Renal cortical epithelial cell (primary cell): ENCODE data around the gene EPN1. TPM values are rescaled to one million over a fixed set of nuclear protein-coding genes. Genes with fewer than 3 reads are reported as not detected.

ENCODE experiments used
- DNase-seq: peaks from one replicate; pipeline ENCODE4 v3.0.0-alpha.2; 2011; ENCODE audit warnings: low read depth
- total RNA-seq: library from RNA; depleted of rRNA; stranded (reverse); fragments of >200 nt; gene quantifications from 2 replicates; pipeline ENCODE4 v1.2.3, GENCODE V29; 2014

Gene EPN1
- total RNA-seq, 1 donor from 2014 or later, result 248 TPM

GRCh38 chr19:55660991-55661390, 14.0 kb upstream of the EPN1 start:
- DNase-seq, result no peak

- DNase-seq, result no peak
These were observed 13.2 kb upstream of the EPN1 start for GRCh38 chr19:55661826-55662225.

DNA sequence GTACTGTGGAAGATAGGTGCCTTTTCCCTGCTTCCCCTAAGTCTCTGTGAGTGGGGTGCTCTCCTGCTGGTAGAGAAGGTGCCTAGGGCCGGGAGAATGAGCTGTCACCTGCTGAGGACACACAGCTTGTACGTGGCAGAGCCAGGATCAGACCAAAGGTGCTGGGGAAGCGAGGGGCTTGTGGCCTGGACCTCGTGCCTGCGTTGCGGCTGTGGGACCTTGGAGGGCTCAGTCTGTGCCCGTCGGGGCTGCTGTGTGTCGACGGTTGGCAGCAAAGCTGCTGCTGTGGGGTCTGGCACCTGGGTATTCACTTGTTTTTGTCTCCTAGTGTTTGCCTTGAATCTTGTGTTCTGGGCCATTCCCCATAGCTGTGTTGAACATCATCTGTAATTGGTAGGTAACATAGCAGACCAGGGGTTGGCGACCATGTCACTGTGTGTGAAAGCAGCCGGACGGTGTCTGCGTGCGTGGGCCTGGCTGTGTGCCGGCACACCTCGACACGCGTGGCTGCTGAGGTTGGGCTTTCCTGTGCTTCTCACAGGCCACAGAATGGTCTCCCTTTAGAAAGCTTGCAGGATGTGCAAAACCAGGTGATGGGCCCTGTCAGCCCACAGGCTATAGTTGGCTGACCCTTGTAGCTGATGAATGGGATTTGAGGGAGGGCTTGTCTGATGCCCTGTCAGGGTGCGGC, 11.0 kb upstream of the EPN1 start:
- no peak for DNase-seq

DNA sequence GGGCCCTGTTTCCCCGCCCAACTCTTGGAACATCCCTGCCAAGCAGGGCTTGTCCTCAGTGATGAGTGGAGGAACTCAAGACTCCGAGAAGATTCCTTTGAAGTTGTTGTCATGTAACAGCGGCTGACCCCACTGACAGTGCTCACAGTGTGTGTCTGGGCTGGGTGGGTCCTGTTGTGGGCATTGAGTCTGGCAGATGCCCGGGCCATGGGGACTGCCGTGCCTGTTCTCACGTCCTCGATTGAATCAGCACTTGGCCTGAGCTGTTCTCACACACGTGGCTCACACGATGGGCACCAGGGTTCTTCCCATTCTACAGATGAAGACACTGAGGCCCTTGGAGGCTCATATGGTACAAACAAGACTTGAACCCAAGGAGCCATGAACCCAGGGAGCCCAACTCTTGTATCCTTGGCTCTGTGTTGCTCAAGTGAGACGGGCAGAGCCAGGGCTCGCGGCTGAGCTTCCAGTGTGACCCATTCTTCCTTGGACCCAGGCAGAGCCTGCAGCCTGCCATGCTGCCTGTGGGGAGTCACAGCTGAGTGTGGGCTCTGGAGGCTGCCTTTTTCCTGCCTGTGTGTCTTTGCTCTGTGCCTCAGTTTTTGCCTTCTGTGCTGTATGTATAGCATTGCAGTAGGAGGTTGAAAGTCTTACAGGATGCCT, 8.6 kb upstream of the EPN1 start:
- no peak for DNase-seq

GRCh38 chr19:55667006-55667381, 8.0 kb upstream of the EPN1 start:
- DNase-seq, result no peak

DNA sequence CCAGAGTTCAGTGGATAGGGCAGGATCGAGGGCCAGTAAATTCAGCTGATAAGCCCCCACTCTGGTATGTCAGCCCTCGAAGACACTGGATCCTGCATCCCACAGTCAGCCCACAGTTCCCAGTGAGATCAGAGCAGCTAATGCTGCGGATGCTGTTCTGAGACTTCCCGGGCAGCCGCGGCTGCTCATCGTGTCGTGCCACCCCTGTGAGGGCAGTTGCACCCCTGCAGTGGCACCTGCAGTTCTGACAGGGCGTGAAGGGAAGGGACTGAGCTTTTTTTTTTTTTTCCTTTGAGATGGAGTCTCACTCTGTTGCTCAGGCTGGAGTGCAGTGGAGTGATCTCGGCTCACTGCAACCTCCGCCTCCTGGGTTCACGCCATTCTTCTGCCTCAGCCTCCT, 7.5 kb upstream of the EPN1 start:
- DNase-seq, result no peak

- no peak for DNase-seq
These were observed 7.1 kb upstream of the EPN1 start for GRCh38 chr19:55667958-55668357.

DNA sequence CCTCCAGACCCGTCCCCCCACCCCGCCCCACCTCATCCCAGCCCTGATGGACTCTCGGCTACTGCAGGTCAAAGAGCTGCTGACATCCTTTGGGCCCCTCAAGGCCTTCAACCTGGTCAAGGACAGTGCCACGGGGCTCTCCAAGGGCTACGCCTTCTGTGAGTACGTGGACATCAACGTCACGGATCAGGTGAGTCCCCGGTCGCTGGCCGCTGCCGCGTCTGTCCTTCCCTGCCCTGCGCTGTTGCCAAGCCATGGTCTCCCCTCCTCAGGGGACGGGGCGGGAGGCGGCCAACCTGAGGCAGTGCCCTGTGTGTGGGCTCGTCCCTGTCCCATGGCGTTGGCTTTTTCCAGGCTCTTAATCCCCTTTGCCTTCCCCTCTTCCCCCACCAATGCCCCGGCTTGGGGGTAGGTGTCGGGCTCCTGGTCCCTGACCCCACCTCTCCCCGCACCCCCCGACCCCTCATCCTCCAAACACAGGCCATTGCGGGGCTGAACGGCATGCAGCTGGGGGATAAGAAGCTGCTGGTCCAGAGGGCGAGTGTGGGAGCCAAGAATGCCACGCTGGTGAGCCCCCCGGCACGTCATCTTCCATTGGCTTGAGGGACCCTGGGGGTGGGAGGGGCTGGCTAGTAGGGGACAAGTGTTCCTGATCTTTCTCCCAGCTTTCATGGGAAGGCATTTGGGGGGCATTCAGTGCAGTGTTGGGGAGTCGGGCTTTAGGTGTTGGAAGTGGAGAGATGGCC, 6.2 kb upstream of the EPN1 start:
- DNase-seq, result no peak

DNA sequence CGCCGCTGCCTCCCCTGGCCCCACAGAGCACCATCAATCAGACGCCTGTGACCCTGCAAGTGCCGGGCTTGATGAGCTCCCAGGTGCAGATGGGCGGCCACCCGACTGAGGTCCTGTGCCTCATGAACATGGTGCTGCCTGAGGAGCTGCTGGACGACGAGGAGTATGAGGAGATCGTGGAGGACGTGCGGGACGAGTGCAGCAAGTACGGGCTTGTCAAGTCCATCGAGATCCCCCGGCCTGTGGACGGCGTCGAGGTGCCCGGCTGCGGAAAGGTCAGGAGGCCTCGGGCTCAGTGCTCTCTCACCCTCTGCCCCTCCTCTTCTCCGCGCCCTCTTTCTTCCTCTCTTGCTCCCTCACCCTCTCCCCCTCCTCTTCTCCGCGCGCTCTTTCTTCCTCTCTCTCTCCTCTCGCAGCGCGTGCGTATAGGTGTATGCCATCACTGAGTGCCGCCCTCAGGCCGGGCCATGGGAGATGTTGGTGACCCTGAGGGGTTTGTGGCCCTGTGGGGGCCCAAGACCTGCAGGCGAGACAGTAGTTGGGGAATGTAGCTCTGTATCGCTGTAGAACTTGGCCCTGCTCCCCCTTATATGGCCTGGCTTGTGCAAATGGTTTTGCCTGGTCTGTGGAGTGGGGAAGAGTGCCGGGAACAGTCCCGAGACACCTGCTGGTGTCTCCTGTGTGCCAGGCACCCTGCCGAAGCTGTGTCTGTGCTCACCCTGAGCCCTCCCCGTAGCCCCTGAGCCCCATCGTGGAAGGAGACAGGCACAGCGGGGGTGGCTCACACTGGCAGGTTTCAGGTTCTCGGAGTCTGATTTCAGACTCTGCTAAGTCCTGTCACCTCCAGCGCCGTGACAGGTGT, 5.4 kb upstream of the EPN1 start:
- DNase-seq, result no peak

GRCh38 chr19:55670280-55671053, 4.6 kb upstream of the EPN1 start:
- no peak for DNase-seq

DNA sequence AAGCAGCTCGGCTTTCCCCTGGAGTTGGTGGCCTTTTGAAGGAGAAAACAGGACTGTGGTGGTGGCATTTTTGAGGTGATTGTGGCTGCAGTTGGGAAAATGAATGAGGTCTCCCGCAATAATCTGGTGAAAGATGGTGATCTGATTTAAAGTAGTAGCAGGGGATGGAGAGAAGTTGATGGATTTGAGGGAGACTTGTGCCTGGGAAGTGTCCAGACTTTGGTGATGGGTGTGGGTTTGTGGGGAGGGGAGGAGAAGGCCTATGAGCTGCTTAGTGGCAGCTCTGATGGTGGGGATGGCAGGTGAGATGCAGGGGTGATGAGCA, 4.0 kb upstream of the EPN1 start:
- DNase-seq, result no peak

GRCh38 chr19:55672418-55672817, 2.6 kb upstream of the EPN1 start:
- no peak for DNase-seq

DNA sequence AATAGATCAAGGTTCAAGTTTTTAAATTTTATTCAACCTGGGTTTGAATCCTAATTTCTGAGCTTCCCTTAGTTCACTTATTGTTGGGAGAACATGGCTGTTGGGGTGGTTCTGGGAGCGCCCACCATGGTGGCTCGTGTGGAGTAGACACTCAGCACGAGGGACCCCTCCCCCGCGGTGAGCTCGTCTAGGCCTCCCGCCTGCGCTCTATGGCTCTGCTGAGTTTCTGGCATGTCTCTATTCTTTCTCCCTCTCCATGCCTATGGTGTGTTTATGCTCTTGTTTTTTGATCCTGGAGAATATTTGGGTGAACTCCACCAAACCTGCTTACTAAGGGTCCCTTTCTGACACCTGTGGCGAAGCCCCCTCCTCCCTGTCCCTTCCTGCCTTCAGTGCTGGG, 1.6 kb upstream of the EPN1 start:
- no peak for DNase-seq

DNA sequence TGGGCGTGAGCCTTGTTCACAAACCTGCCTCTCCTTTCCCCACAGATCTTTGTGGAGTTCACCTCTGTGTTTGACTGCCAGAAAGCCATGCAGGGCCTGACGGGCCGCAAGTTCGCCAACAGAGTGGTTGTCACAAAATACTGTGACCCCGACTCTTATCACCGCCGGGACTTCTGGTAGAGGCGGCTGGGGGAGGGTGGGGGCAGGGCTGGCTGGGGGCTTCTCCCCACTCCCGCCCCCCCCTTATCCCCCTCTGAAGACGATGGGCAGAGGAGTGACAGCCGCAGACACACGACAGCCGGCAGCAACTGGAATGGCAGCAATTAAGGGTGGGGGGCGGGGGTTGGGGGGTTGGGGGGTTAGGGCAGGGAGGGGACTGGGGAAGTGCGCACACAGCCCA, 1.1 kb upstream of the EPN1 start:
- DNase-seq, result no peak

DNA sequence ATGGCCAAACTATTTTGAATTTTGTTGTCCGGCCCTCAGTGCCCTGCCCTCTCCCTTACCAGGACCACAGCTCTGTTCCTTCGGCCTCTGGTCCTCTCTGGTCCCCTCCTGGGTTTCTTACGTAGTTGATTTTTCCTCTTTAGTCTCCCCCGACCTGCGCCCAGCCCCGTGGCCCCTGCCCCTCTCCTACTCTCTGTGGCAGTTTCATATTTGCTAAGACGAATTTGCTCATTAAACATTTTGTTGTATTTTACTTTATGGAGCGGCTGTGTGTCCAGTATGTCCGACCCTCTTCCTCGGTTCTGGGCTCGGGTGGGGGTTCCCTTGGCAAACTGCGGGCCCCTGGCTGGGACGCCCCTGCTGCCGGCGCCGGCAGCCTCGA, 576 bp upstream of the EPN1 start:
- no peak for DNase-seq

GRCh38 chr19:55675661-55676354, 782 bp downstream of the EPN1 start:
- no peak for DNase-seq

- DNase-seq, result no peak
These were observed 1.4 kb downstream of the EPN1 start for GRCh38 chr19:55676383-55676782.

GRCh38 chr19:55676889-55677505, 2.0 kb downstream of the EPN1 start:
- no peak for DNase-seq

DNA sequence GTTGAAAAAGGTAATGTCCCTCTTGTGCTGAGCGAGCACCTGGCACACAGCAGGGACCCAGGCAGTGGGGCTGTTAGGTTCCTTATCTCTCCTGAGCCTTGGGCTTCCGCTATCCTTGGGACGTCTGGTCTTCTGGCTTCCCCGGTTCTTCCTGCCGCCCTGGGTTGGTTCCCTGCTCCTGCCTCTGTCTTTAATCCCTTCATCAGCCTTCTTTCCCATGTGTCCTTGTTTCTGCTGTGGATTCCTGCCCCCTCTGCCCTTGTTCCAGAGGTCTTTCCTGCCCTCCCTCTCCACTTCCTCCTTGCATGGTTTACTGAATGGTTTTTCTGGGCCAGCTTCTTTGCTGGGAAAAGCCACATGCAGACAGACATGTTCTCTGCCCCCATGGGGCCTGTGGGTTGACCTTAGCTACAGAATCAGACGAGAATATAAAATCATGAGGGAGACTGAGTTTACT, 2.6 kb downstream of the EPN1 start:
- DNase-seq, result no peak

DNA sequence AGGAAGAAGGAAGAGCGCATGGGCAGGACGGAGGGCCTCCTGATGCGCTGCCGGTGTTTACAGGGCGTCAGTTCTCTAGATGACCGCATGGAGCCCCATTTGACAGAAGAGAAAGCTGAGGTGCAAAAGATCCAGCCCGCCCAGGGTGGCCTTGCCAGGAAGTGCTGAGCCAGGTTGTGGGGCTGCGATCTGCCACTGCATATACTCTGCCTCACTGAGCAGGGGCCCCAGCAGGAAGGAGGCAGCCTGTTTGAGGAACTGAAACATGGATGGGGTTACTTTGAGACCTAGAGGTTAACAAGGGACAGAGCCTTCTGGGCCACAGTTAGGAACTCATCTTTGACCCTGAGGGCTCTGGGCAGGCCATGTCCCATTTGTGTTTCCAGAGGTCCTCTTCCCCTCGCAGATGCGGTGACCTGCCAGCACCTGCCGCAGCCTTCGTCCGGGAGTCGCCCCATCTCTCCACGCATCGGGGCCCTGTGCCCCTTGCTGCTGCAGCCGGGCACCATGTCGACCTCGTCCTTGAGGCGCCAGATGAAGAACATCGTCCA, 3.2 kb downstream of the EPN1 start:
- no peak for DNase-seq
